OCI-LY1 (cell line): ENCODE measurements around the gene ATG9A.
"Not testable (repeated sequence)": the region's sequence is repeated elsewhere in the genome, so short reads cannot be mapped to it uniquely, and the experiment has no call there.

ENCODE experiments used
- H2AFZ ChIP-seq: fragments of 200-600 bp; sonication (generic), shearing (Covaris generic); 2 replicates; pipeline ENCODE4 v1.6.0; 2014; ENCODE audit warnings: antibody characterized with exemption, mild to moderate bottlenecking, low read length
- H3F3A ChIP-seq: fragments of 200-600 bp; sonication (generic), shearing (Covaris generic); 2 replicates; pipeline ENCODE4 v1.6.0; 2014; ENCODE audit warnings: mild to moderate bottlenecking, antibody characterized with exemption, low read length, moderate library complexity; ENCODE audit not compliant: insufficient read depth
- H3K27ac ChIP-seq: fragments of 200-600 bp; sonication (generic); 2 replicates; pipeline ENCODE4 v1.5.1; 2014; ENCODE audit warnings: low read length, mixed run types, mild to moderate bottlenecking, low read depth; ENCODE audit not compliant: poor library complexity, severe bottlenecking
- H3K27me3 ChIP-seq: fragments of 200-600 bp; sonication (generic); 2 replicates; pipeline ENCODE4 v1.6.0; 2014; ENCODE audit warnings: antibody characterized with exemption, mild to moderate bottlenecking, low read length, moderate library complexity; ENCODE audit not compliant: insufficient read depth
- H3K36me3 ChIP-seq: fragments of 200-600 bp; sonication (generic); 2 replicates; pipeline ENCODE4 v1.6.1; 2014; ENCODE audit warnings: mild to moderate bottlenecking, antibody characterized with exemption, low read length, moderate library complexity, mixed read lengths; ENCODE audit not compliant: insufficient read depth
- H3K4me1 ChIP-seq: fragments of 200-600 bp; sonication (generic); 2 replicates; pipeline ENCODE4 v1.5.1; 2014; ENCODE audit warnings: mild to moderate bottlenecking, low read length, moderate library complexity; ENCODE audit not compliant: insufficient read depth, severe bottlenecking
- H3K4me2 ChIP-seq: fragments of 200-600 bp; sonication (generic), shearing (Covaris generic); 2 replicates; pipeline ENCODE4 v1.6.1; 2014; ENCODE audit warnings: low read length
- H3K4me3 ChIP-seq: fragments of 200-600 bp; sonication (generic); 2 replicates; pipeline ENCODE4 v1.5.1; 2014; ENCODE audit warnings: low read length, low read depth, mild to moderate bottlenecking, mixed read lengths; ENCODE audit not compliant: poor library complexity, severe bottlenecking
- H3K79me2 ChIP-seq: fragments of 200-600 bp; shearing (Covaris generic); 2 replicates; pipeline ENCODE4 v1.6.1; 2016; ENCODE audit warnings: mixed run types, low read length, mixed read lengths; ENCODE audit not compliant: insufficient read depth
- H3K9ac ChIP-seq: fragments of 200-600 bp; sonication (generic), shearing (Covaris generic); 2 replicates; pipeline ENCODE4 v1.6.1; 2014; ENCODE audit warnings: mild to moderate bottlenecking, low read length, mixed read lengths
- H3K9me2 ChIP-seq: fragments of 200-600 bp; sonication (generic), shearing (Covaris generic); 2 replicates; pipeline ENCODE4 v1.6.1; 2014; ENCODE audit warnings: low read depth, mild to moderate bottlenecking, low read length, mixed read lengths
- H3K9me3 ChIP-seq: fragments of 200-600 bp; shearing (Covaris generic); 2 replicates; pipeline ENCODE4 v1.6.1; 2014; ENCODE audit warnings: low read length, mixed read lengths
- H4K20me1 ChIP-seq: fragments of 200-600 bp; sonication (generic), shearing (Covaris generic); 2 replicates; pipeline ENCODE4 v1.6.0; 2016; ENCODE audit warnings: mild to moderate bottlenecking, low read length; ENCODE audit not compliant: insufficient read depth
- CTCF ChIP-seq: fragments of 200-600 bp; sonication (generic), shearing (Covaris generic); IDR thresholded peaks from 2 replicates; pipeline ENCODE4 v1.5.1; 2017; ENCODE audit warnings: mild to moderate bottlenecking, antibody characterized with exemption, low read length, moderate library complexity, mixed read lengths
- EZH2 ChIP-seq: fragments of 200-600 bp; sonication (generic), shearing (Covaris generic); IDR thresholded peaks from 2 replicates; pipeline ENCODE4 v1.8.0; 2017; ENCODE audit warnings: borderline replicate concordance, mixed run types, mild to moderate bottlenecking, antibody characterized with exemption, low read length, moderate library complexity, mixed read lengths

Gene ATG9A

GRCh38 chr2:219266886-219267285 is 37.5 kb upstream of the ATG9A start:
- Histone ChIP-seq H3K4me2 (no peak overlapping the region), H3K36me3 (no peaks in the 10 kb centered on the region), H3K27ac (no peak overlapping the region), H2AFZ (no peak overlapping the region), H3F3A (no peaks in the 10 kb centered on the region), H3K4me3 (no peak overlapping the region), H3K9me2 (no peaks in the 10 kb centered on the region), H3K9ac (no peak overlapping the region), H3K27me3 (no peaks in the 10 kb centered on the region), H3K4me1 (no peaks in the 10 kb centered on the region), H3K79me2 (no peaks in the 10 kb centered on the region), H4K20me1 (no peaks in the 10 kb centered on the region), H3K9me3 (no peaks in the 10 kb centered on the region)
- TF ChIP-seq EZH2 (no peak), CTCF (no peak)

- H3K79me2 ChIP-seq: no peaks in the 10 kb centered on the region
- no peaks in the 10 kb centered on the region for H3K9me3 ChIP-seq
- no peak overlapping the region for H3K27ac ChIP-seq
- H2AFZ ChIP-seq: no peak overlapping the region
- H3K9ac ChIP-seq: no peak overlapping the region
- H3K4me2 ChIP-seq: no peak overlapping the region
- no peaks in the 10 kb centered on the region for H3F3A ChIP-seq
- no peaks in the 10 kb centered on the region for H3K9me2 ChIP-seq
- no peaks in the 10 kb centered on the region for H4K20me1 ChIP-seq
- H3K27me3 ChIP-seq: no peaks in the 10 kb centered on the region
- H3K36me3 ChIP-seq: no peaks in the 10 kb centered on the region
- no peak overlapping the region for H3K4me3 ChIP-seq
- TF ChIP-seq EZH2 (no peak), CTCF (no peak)
- H3K4me1 ChIP-seq: no peaks in the 10 kb centered on the region
Observed at GRCh38 chr2:219266232-219266631, 36.8 kb upstream of the ATG9A start.

GRCh38 chr2:219261024-219261855 is 31.8 kb upstream of the ATG9A start:
- H3K36me3 ChIP-seq: peaks cover 14% of the 10 kb centered on the region; the same call in 1 of the 2 replicates
- H2AFZ ChIP-seq: no peak overlapping the region
- H3K4me1 ChIP-seq: no peaks in the 10 kb centered on the region
- H3K27ac ChIP-seq: no peak overlapping the region
- no peak overlapping the region for H3K4me2 ChIP-seq
- H3K27me3 ChIP-seq: no peaks in the 10 kb centered on the region
- H4K20me1 ChIP-seq: no peaks in the 10 kb centered on the region
- H3K9me3 ChIP-seq: no peaks in the 10 kb centered on the region
- H3K4me3 ChIP-seq: no peak overlapping the region
- 0 out of 2 replicates have a peak, but pooled peaks cover 1% of the 10 kb centered on the region for H3F3A ChIP-seq
- no peaks in the 10 kb centered on the region for H3K9me2 ChIP-seq
- no peaks in the 10 kb centered on the region for H3K79me2 ChIP-seq
- no peak for TF ChIP-seq EZH2
- no peak overlapping the region; the same call in 1 of the 2 replicates for H3K9ac ChIP-seq

- H3K79me2 ChIP-seq, H3K27me3 ChIP-seq, H3F3A ChIP-seq, H3K9ac ChIP-seq, H3K4me3 ChIP-seq, H3K9me3 ChIP-seq, H3K27ac ChIP-seq, H3K4me2 ChIP-seq, H2AFZ ChIP-seq, H3K9me2 ChIP-seq, H4K20me1 ChIP-seq: not testable (repeated sequence)
- Histone ChIP-seq H3K36me3 (peaks cover 14% of the 10 kb centered on the region; the same call in 1 of the 2 replicates), H3K4me1 (peaks cover 14% of the 10 kb centered on the region)
Observed at GRCh38 chr2:219258942-219259341, 29.5 kb upstream of the ATG9A start.
